Ishikawa (cell line): ENCODE data around the gene KLHDC9.

Source experiments
- CREB1 ChIP-seq: IDR thresholded peaks from 2 replicates; pipeline ENCODE4 v1.6.1; 2012; ENCODE audit warnings: low read depth
- EGR1 ChIP-seq: IDR thresholded peaks from 2 replicates; pipeline ENCODE4 v1.6.1; 2012
- FOXM1 ChIP-seq: IDR thresholded peaks from 2 replicates; pipeline ENCODE4 v1.6.1; 2012; ENCODE audit warnings: low read depth, borderline replicate concordance
- MAX ChIP-seq: IDR thresholded peaks from 2 replicates; pipeline ENCODE4 v1.6.1; 2012
- TCF12 ChIP-seq: IDR thresholded peaks from 2 replicates; pipeline ENCODE4 v1.6.1; 2012; ENCODE audit warnings: low read depth
- TF ChIP-seq, protein P1 (sequence below): IDR thresholded peaks from 2 replicates; pipeline ENCODE4 v1.6.1; 2012; ENCODE audit warnings: low read depth, mild to moderate bottlenecking

GRCh38 chr1:161131523-161132409, 33.6 kb downstream of the KLHDC9 start:
- no peak for TF ChIP-seq CREB1
- TF ChIP-seq FOXM1: no peak
- TF ChIP-seq, protein P1, sequence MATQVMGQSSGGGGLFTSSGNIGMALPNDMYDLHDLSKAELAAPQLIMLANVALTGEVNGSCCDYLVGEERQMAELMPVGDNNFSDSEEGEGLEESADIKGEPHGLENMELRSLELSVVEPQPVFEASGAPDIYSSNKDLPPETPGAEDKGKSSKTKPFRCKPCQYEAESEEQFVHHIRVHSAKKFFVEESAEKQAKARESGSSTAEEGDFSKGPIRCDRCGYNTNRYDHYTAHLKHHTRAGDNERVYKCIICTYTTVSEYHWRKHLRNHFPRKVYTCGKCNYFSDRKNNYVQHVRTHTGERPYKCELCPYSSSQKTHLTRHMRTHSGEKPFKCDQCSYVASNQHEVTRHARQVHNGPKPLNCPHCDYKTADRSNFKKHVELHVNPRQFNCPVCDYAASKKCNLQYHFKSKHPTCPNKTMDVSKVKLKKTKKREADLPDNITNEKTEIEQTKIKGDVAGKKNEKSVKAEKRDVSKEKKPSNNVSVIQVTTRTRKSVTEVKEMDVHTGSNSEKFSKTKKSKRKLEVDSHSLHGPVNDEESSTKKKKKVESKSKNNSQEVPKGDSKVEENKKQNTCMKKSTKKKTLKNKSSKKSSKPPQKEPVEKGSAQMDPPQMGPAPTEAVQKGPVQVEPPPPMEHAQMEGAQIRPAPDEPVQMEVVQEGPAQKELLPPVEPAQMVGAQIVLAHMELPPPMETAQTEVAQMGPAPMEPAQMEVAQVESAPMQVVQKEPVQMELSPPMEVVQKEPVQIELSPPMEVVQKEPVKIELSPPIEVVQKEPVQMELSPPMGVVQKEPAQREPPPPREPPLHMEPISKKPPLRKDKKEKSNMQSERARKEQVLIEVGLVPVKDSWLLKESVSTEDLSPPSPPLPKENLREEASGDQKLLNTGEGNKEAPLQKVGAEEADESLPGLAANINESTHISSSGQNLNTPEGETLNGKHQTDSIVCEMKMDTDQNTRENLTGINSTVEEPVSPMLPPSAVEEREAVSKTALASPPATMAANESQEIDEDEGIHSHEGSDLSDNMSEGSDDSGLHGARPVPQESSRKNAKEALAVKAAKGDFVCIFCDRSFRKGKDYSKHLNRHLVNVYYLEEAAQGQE: no peak
- TF ChIP-seq MAX: no peak
- no peak for TF ChIP-seq EGR1
- no peak for TF ChIP-seq TCF12
